Spinal cord (tissue), 10 donors: Measurements from ENCODE around the gene ARSI. TPM values are rescaled to one million over a fixed set of nuclear protein-coding genes. Genes with fewer than 3 reads are reported as not detected.

Experiments used
- DNase-seq, 6 donors: peaks; one replicate each; pipeline versions ENCODE4 v3.0.0 to v3.0.0-alpha.2; 2013 to 2015; ENCODE audit warnings: low spot score in 6 of 6, low read depth in 4 of 6
- H3K27ac ChIP-seq: one replicate; pipeline ENCODE4 v1.5.1; 2013; ENCODE audit warnings: low read depth, low read length, control low read depth
- H3K27me3 ChIP-seq: one replicate; pipeline ENCODE4 v1.6.1; 2013; ENCODE audit warnings: low read length; ENCODE audit not compliant: control insufficient read depth, insufficient read depth
- H3K36me3 ChIP-seq: one replicate; pipeline ENCODE4 v1.6.1; 2013; ENCODE audit warnings: low read length; ENCODE audit not compliant: control insufficient read depth, insufficient read depth
- H3K4me1 ChIP-seq: one replicate; pipeline ENCODE4 v1.6.1; 2013; ENCODE audit warnings: low read length; ENCODE audit not compliant: control insufficient read depth, insufficient read depth
- H3K4me3 ChIP-seq: one replicate; pipeline ENCODE4 v1.5.1; 2013; ENCODE audit warnings: low read depth, low read length, control low read depth
- H3K9me3 ChIP-seq: one replicate; pipeline ENCODE4 v1.6.1; 2013; ENCODE audit warnings: low read length; ENCODE audit not compliant: control insufficient read depth, insufficient read depth
- WGBS: methylation state at CpG from one replicate; pipeline ENCODE4 v1.1.5; 2013; ENCODE audit warnings: missing lambda C conversion rate; ENCODE audit not compliant: insufficient coverage; 5-methylcytosine and 5-hydroxymethylcytosine counted together
- polyA plus RNA-seq, 2 donors: library from polyadenylated mRNA; unstranded; fragments of 120-200 nt; gene quantifications; one replicate each; pipeline ENCODE4 v1.2.1, GENCODE V29; 2013; ENCODE audit not compliant: insufficient read length in 2 of 2
- total RNA-seq, 2 donors: library from RNA; depleted of rRNA in 1 of 2; stranded (reverse); fragments of 120-200 nt in 1 of 2; fragments of >200 nt in 1 of 2; gene quantifications; one replicate each; pipeline versions ENCODE4 v1.2.3 to v1.2.4, GENCODE V29; 2013 to 2014
- donor health status: healthy.

The ARSI gene
- total and polyA plus RNA-seq, 4 donors: 1.3 to 17.5 (median 5.2) TPM

GRCh38 chr5:150303660-150304386 is 1.1 kb upstream of the ARSI start:
- Histone ChIP-seq H3K4me1 (peaks cover 57% of the 10 kb centered on the region), H3K36me3 (no peaks in the 10 kb centered on the region), H3K27me3 (peaks cover 31% of the 10 kb centered on the region), H3K27ac (peak overlapping the region; percentile 73), H3K4me3 (no peak overlapping the region), H3K9me3 (no peaks in the 10 kb centered on the region)
- DNase-seq: no peak
- 69% methylated on average over 4 of the region's 7 CpGs for WGBS

GRCh38 chr5:150303070-150303615 is 438 bp upstream of the ARSI start:
- Histone ChIP-seq H3K4me1 (peaks cover 56% of the 10 kb centered on the region), H3K27ac (peak overlapping the region; percentile 73), H3K27me3 (peaks cover 31% of the 10 kb centered on the region), H3K36me3 (no peaks in the 10 kb centered on the region), H3K9me3 (no peaks in the 10 kb centered on the region), H3K4me3 (peak overlapping the region; percentile 21)
- peak in 2 of 6 donors; percentile 39 to 63 for DNase-seq
- 13% methylated on average over 12 of the region's 16 CpGs for WGBS

GRCh38 chr5:150301901-150302300 is 804 bp downstream of the ARSI start:
- H3K4me3 ChIP-seq: peak overlapping the region; percentile 28
- WGBS: 18% methylated on average over 20 of the region's 22 CpGs
- H3K36me3 ChIP-seq: peaks cover 3% of the 10 kb centered on the region
- no peaks in the 10 kb centered on the region for H3K9me3 ChIP-seq
- DNase-seq: no peak
- H3K27ac ChIP-seq: no peak overlapping the region
- H3K27me3 ChIP-seq: peaks cover 31% of the 10 kb centered on the region
- H3K4me1 ChIP-seq: peaks cover 44% of the 10 kb centered on the region

- H3K9me3 ChIP-seq: no peaks in the 10 kb centered on the region
- H3K27ac ChIP-seq: no peak overlapping the region
- H3K36me3 ChIP-seq: peaks cover 3% of the 10 kb centered on the region
- H3K4me1 ChIP-seq: peaks cover 40% of the 10 kb centered on the region
- peaks cover 31% of the 10 kb centered on the region for H3K27me3 ChIP-seq
- no CpG with 5 or more reads among the region's 1 CpG for whole genome bisulfite sequencing
- DNase-seq: peak in 2 of 6 donors; percentile 29 to 61
- H3K4me3 ChIP-seq: peak overlapping the region; percentile 28
Observed at GRCh38 chr5:150301170-150301505, 1.6 kb downstream of the ARSI start.

- H3K27me3 ChIP-seq: peaks cover 31% of the 10 kb centered on the region
- no peaks in the 10 kb centered on the region for H3K9me3 ChIP-seq
- DNase-seq: no peak
- H3K4me1 ChIP-seq: peaks cover 42% of the 10 kb centered on the region
- WGBS: 56% methylated on average over 12 of the region's 13 CpGs
- H3K4me3 ChIP-seq: peak overlapping the region; percentile 28
- H3K27ac ChIP-seq: no peak overlapping the region
- H3K36me3 ChIP-seq: peaks cover 3% of the 10 kb centered on the region
Observed at GRCh38 chr5:150300496-150301169, 2.1 kb downstream of the ARSI start.

- peaks cover 3% of the 10 kb centered on the region for H3K36me3 ChIP-seq
- whole genome bisulfite sequencing: 50% methylated on average over 2 of the region's 6 CpGs
- no peak for DNase-seq
- peaks cover 31% of the 10 kb centered on the region for H3K27me3 ChIP-seq
- no peaks in the 10 kb centered on the region for H3K9me3 ChIP-seq
- H3K4me1 ChIP-seq: peaks cover 49% of the 10 kb centered on the region
- H3K27ac ChIP-seq: no peak overlapping the region
- H3K4me3 ChIP-seq: no peak overlapping the region
Observed at GRCh38 chr5:150299571-150300327, 3.0 kb downstream of the ARSI start.

GRCh38 chr5:150298701-150299451 is 3.8 kb downstream of the ARSI start:
- no peak for DNase-seq
- WGBS: 86% methylated on average over 1 of the region's 10 CpGs
- Histone ChIP-seq H3K4me1 (peaks cover 50% of the 10 kb centered on the region), H3K27me3 (peaks cover 28% of the 10 kb centered on the region), H3K27ac (no peak overlapping the region), H3K4me3 (no peak overlapping the region), H3K9me3 (no peaks in the 10 kb centered on the region), H3K36me3 (peaks cover 3% of the 10 kb centered on the region)

- H3K4me3 ChIP-seq: no peak overlapping the region
- H3K27ac ChIP-seq: no peak overlapping the region
- 97% methylated on average over 31 of the region's 31 CpGs for WGBS
- H3K9me3 ChIP-seq: no peaks in the 10 kb centered on the region
- H3K27me3 ChIP-seq: peaks cover 20% of the 10 kb centered on the region
- DNase-seq: no peak
- H3K36me3 ChIP-seq: peaks cover 3% of the 10 kb centered on the region
- peaks cover 50% of the 10 kb centered on the region for H3K4me1 ChIP-seq
Observed at GRCh38 chr5:150297934-150298595, 4.6 kb downstream of the ARSI start.
